Neural cell (in vitro differentiated cells): ENCODE results near the gene CROCC. TPM values are rescaled to one million over a fixed set of nuclear protein-coding genes. Genes with fewer than 3 reads are reported as not detected.
"Not testable (repeated sequence)": the region's sequence is repeated elsewhere in the genome, so short reads cannot be mapped to it uniquely, and the experiment has no call there.

Source experiments
- H2AFZ ChIP-seq: fragments of 200-600, 300-800 bp; sonication (generic), shearing (Covaris generic); 2 replicates; pipeline ENCODE4 v1.6.0; 2014; ENCODE audit warnings: low read depth, mild to moderate bottlenecking, antibody characterized with exemption, low read length, moderate library complexity
- H3F3A ChIP-seq: fragments of 200-600 bp; shearing (Covaris generic); 2 replicates; pipeline ENCODE4 v1.6.1; 2016; ENCODE audit warnings: mild to moderate bottlenecking, moderate library complexity, mixed read lengths, antibody characterized with exemption, low read length; ENCODE audit not compliant: insufficient read depth, poor library complexity, severe bottlenecking
- H3K27ac ChIP-seq: fragments of 200-600, 300-800 bp; sonication (generic), shearing (Covaris generic); 2 replicates; pipeline ENCODE4 v1.5.1; 2014; ENCODE audit warnings: mild to moderate bottlenecking, low read length, moderate library complexity
- H3K27me3 ChIP-seq: fragments of 300-800, 200-600 bp; sonication (generic), shearing (Covaris generic); 2 replicates; pipeline ENCODE4 v1.6.0; 2014; ENCODE audit warnings: mild to moderate bottlenecking, low read depth, low read length, moderate library complexity; ENCODE audit not compliant: insufficient read depth
- H3K36me3 ChIP-seq: fragments of 300-800, 200-600 bp; sonication (generic), shearing (Covaris generic); 2 replicates; pipeline ENCODE4 v1.5.1; 2014; ENCODE audit warnings: mild to moderate bottlenecking, antibody characterized with exemption, low read length, moderate library complexity; ENCODE audit not compliant: insufficient read depth
- H3K4me2 ChIP-seq: fragments of 300-800, 200-600 bp; sonication (generic), shearing (Covaris generic); 2 replicates; pipeline ENCODE4 v1.6.0; 2014; ENCODE audit warnings: mild to moderate bottlenecking, low read length
- H3K4me3 ChIP-seq: fragments of 300-800, 200-600 bp; sonication (generic), shearing (Covaris generic); 2 replicates; pipeline ENCODE4 v1.5.1; 2014; ENCODE audit warnings: mild to moderate bottlenecking, low read length, moderate library complexity
- H3K79me2 ChIP-seq: fragments of 200-600 bp; shearing (Covaris generic); replicated peaks from 2 replicates; pipeline ENCODE4 v1.6.0; 2014; ENCODE audit warnings: mild to moderate bottlenecking, low read length, moderate library complexity; ENCODE audit not compliant: insufficient read depth
- H3K9ac ChIP-seq: fragments of 300-800, 200-600 bp; sonication (generic), shearing (Covaris generic); 2 replicates; pipeline ENCODE4 v1.6.1; 2016; ENCODE audit warnings: mild to moderate bottlenecking, low read length, mixed read lengths
- H3K9me2 ChIP-seq: fragments of 200-600 bp; shearing (Covaris generic); 2 replicates; pipeline ENCODE4 v1.6.1; 2016; ENCODE audit warnings: mild to moderate bottlenecking, low read length, mixed read lengths; ENCODE audit not compliant: insufficient read depth
- H3K9me3 ChIP-seq: fragments of 200-600, 300-800 bp; sonication (generic), shearing (Covaris generic); 2 replicates; pipeline ENCODE4 v1.6.1; 2016; ENCODE audit warnings: mild to moderate bottlenecking, mixed run types, low read length, moderate library complexity, mixed read lengths
- H4K20me1 ChIP-seq: fragments of 200-600 bp; shearing (Covaris generic); 2 replicates; pipeline ENCODE4 v1.6.1; 2016; ENCODE audit warnings: mild to moderate bottlenecking, mixed run types; ENCODE audit not compliant: insufficient read depth
- CTCF ChIP-seq: fragments of 450-650 bp; IDR thresholded peaks from 2 replicates; pipeline ENCODE4 v1.5.1; 2014; ENCODE audit warnings: antibody characterized with exemption, mild to moderate bottlenecking, moderate library complexity; ENCODE audit not compliant: poor library complexity, severe bottlenecking
- EP300 ChIP-seq: fragments of 450-650 bp; conservative IDR thresholded peaks from 2 replicates; pipeline ENCODE4 v1.6.1; 2014; ENCODE audit warnings: antibody characterized with exemption, mild to moderate bottlenecking, moderate library complexity; ENCODE audit not compliant: poor library complexity, severe bottlenecking
- MXI1 ChIP-seq: fragments of 450-650 bp; conservative IDR thresholded peaks from 2 replicates; pipeline ENCODE4 v1.6.1; 2014; ENCODE audit warnings: antibody characterized with exemption, mild to moderate bottlenecking; ENCODE audit not compliant: poor library complexity, severe bottlenecking
- POLR2AphosphoS5 ChIP-seq: IDR thresholded peaks from 2 replicates; pipeline ENCODE4 v1.6.1; 2012
- RAD21 ChIP-seq: fragments of 450-650 bp; conservative IDR thresholded peaks from 2 replicates; pipeline ENCODE4 v1.6.1; 2014; ENCODE audit warnings: antibody characterized with exemption, mild to moderate bottlenecking, moderate library complexity
- REST ChIP-seq: IDR thresholded peaks from 2 replicates; pipeline ENCODE4 v1.6.1; 2012; ENCODE audit warnings: borderline replicate concordance
- SMC3 ChIP-seq: fragments of 450-650 bp; conservative IDR thresholded peaks from 2 replicates; pipeline ENCODE4 v1.6.1; 2014; ENCODE audit warnings: antibody characterized with exemption, mild to moderate bottlenecking, moderate library complexity; ENCODE audit not compliant: poor library complexity
- TAF1 ChIP-seq: IDR thresholded peaks from 2 replicates; pipeline ENCODE4 v1.6.1; 2012; ENCODE audit warnings: low read depth
- polyA minus RNA-seq: library from RNA; depleted of rRNA, polyadenylated mRNA; stranded (reverse); fragments of >200 nt; gene quantifications from 2 replicates; pipeline ENCODE4 v1.2.3, GENCODE V29; 2014
- polyA plus RNA-seq: library from polyadenylated mRNA; depleted of rRNA; stranded (reverse); fragments of >200 nt; gene quantifications from 2 replicates; pipeline ENCODE4 v1.2.3, GENCODE V29; 2014

The CROCC gene
- 23.6 and 26.3 TPM in 2 replicates for polyA plus RNA-seq
- polyA minus RNA-seq = 17.8 and 21.2 TPM in 2 replicates

- no peaks in the 10 kb centered on the region for H3F3A ChIP-seq
- H3K4me2 ChIP-seq = peak within 1 kb of the TSS; percentile 73
- no peaks in the 10 kb centered on the region for H3K9me2 ChIP-seq
- no peaks in the 10 kb centered on the region for H3K27me3 ChIP-seq
- peak within 1 kb of the TSS; percentile 68 for H2AFZ ChIP-seq
- no peaks in the 10 kb centered on the region for H3K9me3 ChIP-seq
- H3K36me3 ChIP-seq = no peaks in the 10 kb centered on the region
- no peak for TF ChIP-seq SMC3
- TF ChIP-seq EP300 = no peak
- no peak for TF ChIP-seq POLR2AphosphoS5
- TF ChIP-seq RAD21 = peak; percentile 34
- peak; percentile 93 for TF ChIP-seq MXI1
- TF ChIP-seq REST = no peak
- peak; percentile 36 for TF ChIP-seq CTCF
- peak; percentile 30 for TF ChIP-seq TAF1
- H3K9ac ChIP-seq = peak within 1 kb of the TSS; percentile 64
- peaks cover 16% of the 10 kb centered on the region for H3K79me2 ChIP-seq
- H3K4me3 ChIP-seq = peak within 1 kb of the TSS; percentile 70
- H3K27ac ChIP-seq = peak within 1 kb of the TSS; percentile 45
- no peaks in the 10 kb centered on the region for H4K20me1 ChIP-seq
These were observed at the start of gene CROCC for GRCh38 chr1:16921391-16922185. CROCC (plus strand) TSS chr1:16921931; CDS start chr1:16922019, 88 bp downstream.

GRCh38 chr1:16872152-16873075 is 49.3 kb upstream of the CROCC start:
- not testable (repeated sequence) for H4K20me1 ChIP-seq, H3K36me3 ChIP-seq, H2AFZ ChIP-seq, H3K9ac ChIP-seq, H3K27ac ChIP-seq, H3K9me3 ChIP-seq, H3F3A ChIP-seq, H3K9me2 ChIP-seq, H3K4me2 ChIP-seq, H3K79me2 ChIP-seq, H3K27me3 ChIP-seq
- H3K4me3 ChIP-seq = peak overlapping the region; percentile 18

GRCh38 chr1:16873076-16873879 is 48.5 kb upstream of the CROCC start:
- H4K20me1 ChIP-seq, H3F3A ChIP-seq, H3K36me3 ChIP-seq, H3K79me2 ChIP-seq, H3K27me3 ChIP-seq, H2AFZ ChIP-seq, H3K27ac ChIP-seq, H3K9me2 ChIP-seq, H3K9me3 ChIP-seq, H3K9ac ChIP-seq, H3K4me2 ChIP-seq: not testable (repeated sequence)
- peak overlapping the region; percentile 18 for H3K4me3 ChIP-seq

GRCh38 chr1:16874968-16875765 is 46.6 kb upstream of the CROCC start:
- not testable (repeated sequence) for H3K27ac ChIP-seq, H3K9me3 ChIP-seq, H3K27me3 ChIP-seq, H3K36me3 ChIP-seq, H3K4me3 ChIP-seq, H2AFZ ChIP-seq, H4K20me1 ChIP-seq, H3K9me2 ChIP-seq, H3K9ac ChIP-seq, H3K4me2 ChIP-seq, H3F3A ChIP-seq, H3K79me2 ChIP-seq
